ENCODE measurements around the gene ARPC5L.

ARPC5L gene

GRCh38 chr9:124861342-124862229 is at the start of gene ARPC5L, which contains the start of gene RPL35:
Gene ARPC5L (plus strand): TSS chr9:124862130. CDS start chr9:124869291, 7,161 bp downstream.
Gene RPL35 (minus strand): TSS chr9:124861957. CDS start chr9:124861912, 45 bp downstream.
- Histone ChIP-seq H3K4me2 (ENCODE audit: low read length) (peak within 1 kb of the TSS; percentile 73), H3K36me3 (ENCODE audit: control insufficient read depth, insufficient read depth, low read length) (no peaks in the 10 kb centered on the region), H3K27me3 (ENCODE audit: control insufficient read depth, insufficient read depth, low read length) (no peaks in the 10 kb centered on the region), H2AFZ (peak within 1 kb of the TSS; percentile 71), H3K9me3 (ENCODE audit: control insufficient read depth, low read length) (no peaks in the 10 kb centered on the region), H3K4me1 (peaks cover 7% of the 10 kb centered on the region), H3K27ac (peak within 1 kb of the TSS; percentile 82), H3K79me2 (peaks cover 2% of the 10 kb centered on the region), H3K4me3 (ENCODE audit: low read depth, low read length) (peak within 1 kb of the TSS; percentile 90), H3K9ac (no peak within 1 kb of the TSS)
- TF ChIP-seq, protein P1, sequence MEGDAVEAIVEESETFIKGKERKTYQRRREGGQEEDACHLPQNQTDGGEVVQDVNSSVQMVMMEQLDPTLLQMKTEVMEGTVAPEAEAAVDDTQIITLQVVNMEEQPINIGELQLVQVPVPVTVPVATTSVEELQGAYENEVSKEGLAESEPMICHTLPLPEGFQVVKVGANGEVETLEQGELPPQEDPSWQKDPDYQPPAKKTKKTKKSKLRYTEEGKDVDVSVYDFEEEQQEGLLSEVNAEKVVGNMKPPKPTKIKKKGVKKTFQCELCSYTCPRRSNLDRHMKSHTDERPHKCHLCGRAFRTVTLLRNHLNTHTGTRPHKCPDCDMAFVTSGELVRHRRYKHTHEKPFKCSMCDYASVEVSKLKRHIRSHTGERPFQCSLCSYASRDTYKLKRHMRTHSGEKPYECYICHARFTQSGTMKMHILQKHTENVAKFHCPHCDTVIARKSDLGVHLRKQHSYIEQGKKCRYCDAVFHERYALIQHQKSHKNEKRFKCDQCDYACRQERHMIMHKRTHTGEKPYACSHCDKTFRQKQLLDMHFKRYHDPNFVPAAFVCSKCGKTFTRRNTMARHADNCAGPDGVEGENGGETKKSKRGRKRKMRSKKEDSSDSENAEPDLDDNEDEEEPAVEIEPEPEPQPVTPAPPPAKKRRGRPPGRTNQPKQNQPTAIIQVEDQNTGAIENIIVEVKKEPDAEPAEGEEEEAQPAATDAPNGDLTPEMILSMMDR (IDR thresholded peaks at IDR 0.05), result peak; percentile 26

GRCh38 chr9:124812441-124812876 is 49.5 kb upstream of the ARPC5L start:
- Histone ChIP-seq H2AFZ (no peak overlapping the region), H3K36me3 (ENCODE audit: control insufficient read depth, insufficient read depth, low read length) (no peaks in the 10 kb centered on the region), H3K4me2 (ENCODE audit: low read length) (no peak overlapping the region), H3K4me1 (no peaks in the 10 kb centered on the region), H3K4me3 (ENCODE audit: low read depth, low read length) (no peak overlapping the region), H3K9me3 (ENCODE audit: control insufficient read depth, low read length) (no peaks in the 10 kb centered on the region), H3K79me2 (no peaks in the 10 kb centered on the region), H3K27me3 (ENCODE audit: control insufficient read depth, insufficient read depth, low read length) (no peaks in the 10 kb centered on the region), H3K9ac (no peak overlapping the region), H3K27ac (no peak overlapping the region)
- TF ChIP-seq, protein P1 (IDR thresholded peaks at IDR 0.05), result no peak

DNA sequence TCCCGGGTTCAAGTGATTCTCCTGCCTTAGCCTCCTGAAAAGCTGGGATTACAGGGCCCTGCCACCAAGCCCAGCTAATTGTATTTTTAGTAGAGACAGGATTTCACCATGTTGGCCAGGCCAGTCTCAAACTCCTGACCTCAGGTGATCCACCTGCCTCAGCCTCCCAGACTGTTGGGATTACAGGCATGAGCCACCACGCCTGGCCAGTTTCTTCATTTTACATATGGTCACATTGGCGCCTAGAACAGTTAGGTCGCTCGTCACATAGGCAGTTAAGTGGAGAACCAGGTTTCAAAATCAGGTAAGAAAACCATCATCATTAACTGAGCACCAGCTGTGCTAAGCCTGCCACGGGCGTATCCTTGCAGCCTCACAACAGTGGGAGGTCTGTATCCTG is 48.9 kb upstream of the ARPC5L start:
- no peaks in the 10 kb centered on the region for H3K4me1 ChIP-seq
- no peaks in the 10 kb centered on the region for H3K27me3 ChIP-seq (ENCODE audit: control insufficient read depth, insufficient read depth, low read length)
- no peaks in the 10 kb centered on the region for H3K79me2 ChIP-seq
- no peak overlapping the region for H3K4me3 ChIP-seq (ENCODE audit: low read depth, low read length)
- no peak overlapping the region for H3K4me2 ChIP-seq (ENCODE audit: low read length)
- no peak overlapping the region for H3K9ac ChIP-seq
- no peak overlapping the region for H2AFZ ChIP-seq
- H3K36me3 ChIP-seq (ENCODE audit: control insufficient read depth, insufficient read depth, low read length), result no peaks in the 10 kb centered on the region
- TF ChIP-seq, protein P1 (IDR thresholded peaks at IDR 0.05), result no peak
- no peaks in the 10 kb centered on the region for H3K9me3 ChIP-seq (ENCODE audit: control insufficient read depth, low read length)
- H3K27ac ChIP-seq, result no peak overlapping the region

- H3K4me1 ChIP-seq, result no peaks in the 10 kb centered on the region
- no peaks in the 10 kb centered on the region for H3K27me3 ChIP-seq (ENCODE audit: control insufficient read depth, insufficient read depth, low read length)
- H3K36me3 ChIP-seq (ENCODE audit: control insufficient read depth, insufficient read depth, low read length), result no peaks in the 10 kb centered on the region
- H3K79me2 ChIP-seq, result no peaks in the 10 kb centered on the region
- H2AFZ ChIP-seq, result no peak overlapping the region
- H3K27ac ChIP-seq, result no peak overlapping the region
- no peak overlapping the region for H3K4me3 ChIP-seq (ENCODE audit: low read depth, low read length)
- H3K9ac ChIP-seq, result no peak overlapping the region
- no peak overlapping the region for H3K4me2 ChIP-seq (ENCODE audit: low read length)
- TF ChIP-seq, protein P1 (IDR thresholded peaks at IDR 0.05), result no peak
- no peaks in the 10 kb centered on the region for H3K9me3 ChIP-seq (ENCODE audit: control insufficient read depth, low read length)
These were observed 48.3 kb upstream of the ARPC5L start for GRCh38 chr9:124813501-124814163.

Data from parathyroid adenoma (tissue), 2 donors.